ENCODE data around the gene ACOT7.

- no peak for TF ChIP-seq CTCF (IDR thresholded peaks at IDR 0.05; ENCODE audit: insufficient read depth, low read length, poor library complexity, severe bottlenecking)
- TF ChIP-seq EZH2phosphoT487 (conservative IDR thresholded peaks at IDR 0.05; ENCODE audit: low read length), result no peak
These were observed 91.0 kb downstream of the ACOT7 start for GRCh38 chr1:6302568-6302967.

Data from SU-DHL-6 (cell line).